Fibroblast of lung (primary cell): Measurements from ENCODE around the gene SDR39U1. TPM values are rescaled to one million over a fixed set of nuclear protein-coding genes. Genes with fewer than 3 reads are reported as not detected.
A peak's percentile ranks its signal among the peaks of the same experiment; 100 is the strongest.

Source experiments
- DNase-seq, 2 donors: peaks; one replicate each; pipeline versions ENCODE4 v3.0.0 to v3.0.0-alpha.2; 2010; ENCODE audit warnings: low read depth in 2 of 2
- H2AFZ ChIP-seq: 2 replicates; pipeline ENCODE4 v1.5.1; 2012; ENCODE audit warnings: low read length, control low read depth, inconsistent platforms
- H3K27ac ChIP-seq: 2 replicates; pipeline ENCODE4 v1.5.1; 2011; ENCODE audit warnings: low read length, control low read depth; ENCODE audit not compliant: insufficient read depth
- H3K27me3 ChIP-seq: 2 replicates; pipeline ENCODE4 v1.5.1; 2011; ENCODE audit warnings: mild to moderate bottlenecking, low read length; ENCODE audit not compliant: control insufficient read depth, insufficient read depth
- H3K36me3 ChIP-seq: 2 replicates; pipeline ENCODE4 v1.5.1; 2011; ENCODE audit warnings: low read length; ENCODE audit not compliant: control insufficient read depth, insufficient read depth
- H3K4me1 ChIP-seq: 2 replicates; pipeline ENCODE4 v1.5.1; 2011; ENCODE audit warnings: low read length; ENCODE audit not compliant: control insufficient read depth, insufficient read depth; ENCODE audit errors: extremely low read depth
- H3K4me2 ChIP-seq: 2 replicates; pipeline ENCODE4 v1.5.1; 2011; ENCODE audit warnings: low read length, control low read depth; ENCODE audit not compliant: insufficient read depth; ENCODE audit errors: extremely low read depth
- H3K4me3 ChIP-seq, 4 experiments: fragments of 200-600 bp in 1 of 4; sonication (generic) in 1 of 4; replicated peaks in 1 of 4; 2 replicates each; pipeline ENCODE4 v1.5.1; 2011 to 2016; ENCODE audit warnings: low read length in 4 of 4, low read depth in 3 of 4, mild to moderate bottlenecking in 3 of 4, control low read depth in 2 of 4, inconsistent platforms in 1 of 4, mixed read lengths in 1 of 4; ENCODE audit not compliant: insufficient read depth in 1 of 4; ENCODE audit errors: control extremely low read depth in 1 of 4
- H3K79me2 ChIP-seq: 2 replicates; pipeline ENCODE4 v1.5.1; 2012; ENCODE audit warnings: mild to moderate bottlenecking, low read length, inconsistent platforms; ENCODE audit not compliant: control insufficient read depth, insufficient read depth
- H3K9ac ChIP-seq: 2 replicates; pipeline ENCODE4 v1.5.1; 2011; ENCODE audit warnings: mild to moderate bottlenecking, low read length, control low read depth; ENCODE audit not compliant: insufficient read depth
- H3K9me3 ChIP-seq: 2 replicates; pipeline ENCODE4 v1.5.1; 2012; ENCODE audit warnings: low read depth, low read length; ENCODE audit not compliant: control insufficient read depth, insufficient read depth
- H4K20me1 ChIP-seq: 2 replicates; pipeline ENCODE4 v1.5.1; 2011; ENCODE audit warnings: low read length; ENCODE audit not compliant: control insufficient read depth, insufficient read depth; ENCODE audit errors: extremely low read depth
- CTCF ChIP-seq, 2 donors: IDR thresholded peaks in 1 of 2; conservative IDR thresholded peaks in 1 of 2; 1 replicate in 1 of 2; 2 replicates in 1 of 2; pipeline ENCODE4 v1.5.1; 2011 to 2012; ENCODE audit warnings: low read length in 2 of 2, control low read depth in 1 of 2, inconsistent platforms in 1 of 2, low read depth in 1 of 2, mild to moderate bottlenecking in 1 of 2
- EZH2 ChIP-seq: IDR thresholded peaks from 2 replicates; pipeline ENCODE4 v1.5.1; 2012; ENCODE audit warnings: low read length, control low read depth, mild to moderate bottlenecking; ENCODE audit errors: missing control alignments
- polyA plus RNA-seq, 2 donors: library from polyadenylated mRNA; depleted of rRNA in 1 of 2; stranded (reverse) in 1 of 2; unstranded in 1 of 2; fragments of >200 nt; gene quantifications; 2 replicates each; pipeline ENCODE4 v1.2.1, GENCODE V29; 2011 to 2012; ENCODE audit warnings: missing spikeins in 1 of 2
- total RNA-seq: library from RNA; depleted of rRNA; stranded (reverse); fragments of >200 nt; gene quantifications from 2 replicates; pipeline ENCODE4 v1.2.1, GENCODE V29; 2014

Gene SDR39U1
- total and polyA plus RNA-seq, 2 donors (not counting 1 experiment from before 2014, with no cell fraction given): 9.9 to 24.7 TPM

DNA sequence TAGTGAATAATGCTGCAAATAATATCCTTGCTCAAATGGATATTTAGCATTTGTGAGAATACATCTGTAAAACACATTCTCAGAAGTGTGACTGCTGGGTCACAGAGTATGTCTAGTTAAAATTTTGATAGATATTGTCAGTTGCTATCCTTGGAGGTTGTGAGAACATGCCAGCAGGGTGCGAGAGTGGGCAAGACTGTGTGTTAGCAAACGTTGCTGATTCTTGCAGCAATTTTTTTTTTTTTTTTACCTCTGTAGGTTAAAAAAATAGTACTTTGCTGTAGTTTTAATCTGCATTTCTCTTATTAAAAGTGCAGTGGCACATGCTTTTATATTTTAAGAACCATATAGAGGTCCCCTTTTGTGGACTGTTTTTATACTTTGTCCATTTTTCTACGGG is 48.3 kb downstream of the SDR39U1 start:
- Histone ChIP-seq H3K4me3 (no peak overlapping the region), H3K4me1 (peaks cover 8% of the 10 kb centered on the region), H2AFZ (no peak overlapping the region), H3K4me2 (no peak overlapping the region), H3K79me2 (no peaks in the 10 kb centered on the region), H3K9me3 (no peaks in the 10 kb centered on the region), H3K27me3 (no peaks in the 10 kb centered on the region), H4K20me1 (no peaks in the 10 kb centered on the region), H3K9ac (no peak overlapping the region), H3K36me3 (no peaks in the 10 kb centered on the region), H3K27ac (no peak overlapping the region)
- TF ChIP-seq CTCF (conservative IDR thresholded peaks at IDR 0.05 in 1 of 2, IDR thresholded peaks at IDR 0.05 in 1 of 2; ENCODE audit: low read depth in 1 of 2, low read length in 2 of 2) (peak in 1 of 2 donors; percentile 1), EZH2 (no peak)
- no peak for DNase-seq

DNA sequence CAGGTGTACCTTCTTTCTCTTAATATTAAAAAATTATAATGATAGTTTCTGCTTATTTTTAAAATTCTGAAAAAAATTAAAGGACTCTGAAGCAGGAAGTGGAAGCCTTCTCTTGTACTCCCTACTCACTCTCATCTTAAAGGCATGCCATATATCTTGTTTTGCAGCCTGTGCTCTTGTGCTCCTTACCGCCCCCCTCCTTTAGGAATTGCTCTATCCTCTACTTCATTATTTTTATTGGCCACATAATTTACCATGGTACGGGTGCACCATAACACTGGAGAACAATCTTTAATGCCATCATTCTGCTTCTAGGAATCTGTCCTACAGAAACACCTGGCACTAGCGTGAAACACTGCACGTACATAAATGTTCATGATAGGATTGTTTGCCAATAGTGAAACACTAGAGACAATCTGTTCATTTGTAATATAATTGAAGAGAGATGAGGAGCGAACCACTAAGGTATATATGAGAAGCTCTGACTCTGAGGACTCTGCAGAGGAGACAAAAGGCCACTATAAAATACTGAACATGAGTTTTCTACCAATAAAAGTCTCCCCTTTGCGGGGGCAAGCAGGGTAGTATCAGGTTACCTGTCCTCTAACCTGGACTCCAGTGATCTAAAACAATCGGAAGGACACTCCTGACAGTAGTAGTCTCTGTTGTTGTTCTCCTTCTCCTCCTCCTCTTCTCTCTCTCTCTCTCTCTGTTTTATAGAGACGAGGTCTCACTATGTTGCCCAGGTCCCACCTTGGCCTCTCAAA is 50.1 kb downstream of the SDR39U1 start:
- no peaks in the 10 kb centered on the region for H3K9me3 ChIP-seq
- peak; percentile 59 to 65 for DNase-seq
- H3K4me3 ChIP-seq: no peak overlapping the region
- H3K27ac ChIP-seq: no peak overlapping the region
- no peaks in the 10 kb centered on the region for H3K27me3 ChIP-seq
- no peak overlapping the region for H2AFZ ChIP-seq
- H4K20me1 ChIP-seq: no peaks in the 10 kb centered on the region
- H3K9ac ChIP-seq: no peak overlapping the region
- no peaks in the 10 kb centered on the region for H3K79me2 ChIP-seq
- TF ChIP-seq CTCF (conservative IDR thresholded peaks at IDR 0.05 in 1 of 2, IDR thresholded peaks at IDR 0.05 in 1 of 2; ENCODE audit: low read depth in 1 of 2, low read length in 2 of 2): peak in 1 of 2 donors; percentile 29
- TF ChIP-seq EZH2: no peak
- H3K36me3 ChIP-seq: no peaks in the 10 kb centered on the region
- peaks cover 7% of the 10 kb centered on the region for H3K4me1 ChIP-seq
- H3K4me2 ChIP-seq: peak overlapping the region; percentile 7

- no peaks in the 10 kb centered on the region for H3K79me2 ChIP-seq
- no peak overlapping the region for H2AFZ ChIP-seq
- no peak overlapping the region for H3K4me3 ChIP-seq
- TF ChIP-seq CTCF (conservative IDR thresholded peaks at IDR 0.05 in 1 of 2, IDR thresholded peaks at IDR 0.05 in 1 of 2; ENCODE audit: low read depth in 1 of 2, low read length in 2 of 2) (no peak), EZH2 (no peak)
- peaks cover 7% of the 10 kb centered on the region for H3K4me1 ChIP-seq
- no peak for DNase-seq
- H3K9ac ChIP-seq: no peak overlapping the region
- H3K36me3 ChIP-seq: no peaks in the 10 kb centered on the region
- H3K4me2 ChIP-seq: no peak overlapping the region
- H3K27ac ChIP-seq: no peak overlapping the region
- no peaks in the 10 kb centered on the region for H3K9me3 ChIP-seq
- H3K27me3 ChIP-seq: no peaks in the 10 kb centered on the region
- no peaks in the 10 kb centered on the region for H4K20me1 ChIP-seq
Measured at GRCh38 chr14:24390701-24391468, 51.7 kb downstream of the SDR39U1 start.
